GM18520 (cell line): Measurements from ENCODE around the gene KLF12.

ENCODE experiments used
- ATAC-seq: cut with Tn5 transposase; IDR thresholded peaks from one replicate; pipeline ENCODE4 v1.9.1; 2021; ENCODE audit not compliant: unreplicated experiment

Gene KLF12

DNA sequence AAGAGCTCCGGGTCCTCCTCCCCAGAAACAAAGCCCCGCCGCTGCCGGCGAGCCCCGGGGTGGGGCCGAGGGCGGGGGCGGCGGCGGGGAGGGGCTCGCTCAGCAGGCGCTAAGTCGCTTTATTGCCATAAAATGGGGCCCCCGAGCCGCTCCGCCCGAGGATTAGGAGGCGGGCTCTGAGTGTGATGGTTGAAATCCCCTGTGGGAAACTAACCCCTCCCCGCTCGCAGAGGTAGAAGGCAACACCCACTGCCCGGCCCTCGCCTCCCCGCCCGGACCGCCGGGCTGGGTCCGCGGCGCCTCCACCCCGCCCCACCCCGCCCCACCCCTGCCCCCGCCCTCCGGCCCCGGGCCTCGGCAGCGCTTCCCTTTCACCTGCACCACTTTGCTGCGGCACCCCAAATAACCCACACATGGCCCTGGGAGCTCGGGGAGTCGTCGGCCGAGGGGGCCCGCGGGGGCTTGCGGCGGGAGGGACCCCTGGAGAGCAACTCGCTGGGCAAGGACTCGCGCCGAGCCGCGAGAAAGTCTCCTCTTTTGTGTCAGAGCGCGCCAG is at the start of gene KLF12:
Gene KLF12 (minus strand): TSS at position 184 of the 556 bp plus-strand sequence.
- peak; percentile 53 for ATAC-seq

DNA sequence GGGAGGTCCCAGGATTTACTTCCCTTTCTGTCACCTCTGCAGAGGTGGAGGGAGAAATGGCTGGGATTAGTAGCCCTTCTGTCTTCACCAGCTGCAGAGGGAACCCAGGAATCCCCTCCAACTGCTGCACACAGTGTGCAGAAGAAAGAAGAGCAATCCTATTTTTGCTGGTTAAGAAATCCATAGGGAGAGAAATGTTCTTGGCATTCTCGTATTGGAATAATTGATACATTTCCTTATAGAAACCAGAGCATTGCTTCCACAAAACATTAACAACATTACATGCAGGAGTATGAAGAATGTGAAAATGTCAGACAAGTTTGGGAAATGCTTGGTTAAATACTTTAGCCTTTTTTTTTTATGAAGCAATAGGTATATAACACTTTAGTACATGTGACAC is 48.3 kb upstream of the KLF12 start:
- ATAC-seq = no peak

DNA sequence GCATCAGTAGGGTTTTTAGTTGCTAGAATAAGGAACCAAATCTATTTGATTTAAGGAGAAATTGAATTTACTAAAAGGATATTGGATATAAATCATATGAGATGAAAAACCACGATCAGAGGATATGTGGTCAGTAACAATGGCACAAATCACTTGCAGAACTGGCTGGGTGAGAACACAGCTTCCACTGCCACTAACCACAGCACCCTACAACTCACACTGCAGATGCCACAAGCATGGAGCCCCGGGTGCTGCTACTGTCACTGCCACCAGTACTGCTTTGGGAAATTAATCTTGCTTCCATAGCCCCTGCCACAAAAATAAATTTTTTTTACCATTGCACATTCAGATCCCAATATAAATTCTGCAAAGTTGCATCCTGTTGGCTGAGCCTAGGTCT is 40.6 kb upstream of the KLF12 start:
- no peak for ATAC-seq

DNA sequence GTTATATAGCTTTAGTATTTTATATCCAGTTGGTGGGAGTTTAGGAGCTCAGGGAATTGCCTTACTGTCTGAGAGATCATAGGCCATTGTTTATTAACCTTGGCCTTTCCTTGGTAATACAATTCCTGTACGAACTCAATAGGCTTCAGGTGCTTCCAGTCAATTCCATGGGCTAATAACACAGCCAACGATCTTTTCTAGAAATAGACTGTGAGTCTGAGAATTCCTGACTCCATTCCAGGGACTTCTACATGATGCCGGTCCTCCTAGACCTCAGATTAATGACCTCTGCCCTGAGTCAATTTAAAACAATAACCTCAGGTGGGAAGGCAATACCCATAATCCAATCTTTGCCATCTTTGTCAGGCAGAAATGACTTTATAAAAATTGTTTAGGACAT is 39.6 kb upstream of the KLF12 start:
- no peak for ATAC-seq

DNA sequence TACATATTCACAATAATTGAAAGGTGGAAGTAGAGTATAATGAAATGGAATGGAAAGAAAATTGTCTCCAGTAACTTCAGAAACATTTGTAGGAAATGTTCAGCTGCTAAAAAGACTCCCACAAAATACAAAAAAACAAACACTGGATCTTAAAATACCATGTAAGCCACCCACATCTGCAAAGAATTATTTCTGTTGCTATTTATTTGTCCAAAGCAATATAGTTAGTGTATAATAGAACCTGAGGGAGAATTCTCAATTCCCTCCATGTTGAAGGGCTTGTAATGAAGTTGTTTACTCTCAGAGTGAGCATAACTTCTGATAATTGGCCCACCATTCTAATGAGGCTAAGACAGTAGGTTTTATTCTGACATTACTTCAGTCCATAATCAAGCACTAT is 37.4 kb upstream of the KLF12 start:
- ATAC-seq = no peak

DNA sequence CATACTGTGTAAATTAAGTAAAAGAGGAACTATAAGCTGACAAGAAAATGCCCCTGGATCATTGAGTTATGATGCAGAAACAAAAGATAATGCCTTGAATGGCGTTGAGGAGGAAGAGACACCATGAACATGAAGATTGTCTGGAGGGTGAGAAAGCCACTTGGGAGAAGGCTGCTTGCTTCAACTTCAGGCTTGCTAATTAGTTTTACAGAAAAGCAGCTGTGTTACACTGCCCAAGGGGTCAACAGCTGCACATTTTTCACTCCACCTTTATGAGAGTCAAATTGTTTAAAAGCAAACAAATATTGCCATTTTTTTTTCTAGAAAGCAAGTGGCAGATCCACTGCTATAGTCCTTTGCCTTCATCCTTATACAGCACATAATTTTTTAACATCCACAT is 35.5 kb upstream of the KLF12 start:
- no peak for ATAC-seq

DNA sequence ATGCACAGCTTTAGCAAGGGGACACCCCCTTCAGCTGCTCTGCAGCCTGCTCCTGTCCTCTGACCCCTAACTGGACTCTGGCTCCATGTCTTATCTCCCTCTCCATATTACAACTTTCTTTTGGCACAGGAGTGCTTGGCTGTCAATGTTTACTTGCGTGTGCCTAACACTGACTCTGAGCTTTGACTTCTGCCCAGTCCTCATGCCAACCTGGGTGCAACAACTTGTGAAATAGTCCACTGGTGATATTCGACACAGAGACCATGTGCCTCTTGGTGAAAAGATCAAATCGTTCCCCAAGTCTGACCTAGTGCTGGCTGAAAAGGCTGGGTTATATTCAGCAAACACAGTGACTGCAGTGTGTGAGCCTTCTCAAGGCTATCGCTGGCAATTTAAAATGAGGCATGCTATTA is 34.1 kb upstream of the KLF12 start:
- ATAC-seq = no peak

DNA sequence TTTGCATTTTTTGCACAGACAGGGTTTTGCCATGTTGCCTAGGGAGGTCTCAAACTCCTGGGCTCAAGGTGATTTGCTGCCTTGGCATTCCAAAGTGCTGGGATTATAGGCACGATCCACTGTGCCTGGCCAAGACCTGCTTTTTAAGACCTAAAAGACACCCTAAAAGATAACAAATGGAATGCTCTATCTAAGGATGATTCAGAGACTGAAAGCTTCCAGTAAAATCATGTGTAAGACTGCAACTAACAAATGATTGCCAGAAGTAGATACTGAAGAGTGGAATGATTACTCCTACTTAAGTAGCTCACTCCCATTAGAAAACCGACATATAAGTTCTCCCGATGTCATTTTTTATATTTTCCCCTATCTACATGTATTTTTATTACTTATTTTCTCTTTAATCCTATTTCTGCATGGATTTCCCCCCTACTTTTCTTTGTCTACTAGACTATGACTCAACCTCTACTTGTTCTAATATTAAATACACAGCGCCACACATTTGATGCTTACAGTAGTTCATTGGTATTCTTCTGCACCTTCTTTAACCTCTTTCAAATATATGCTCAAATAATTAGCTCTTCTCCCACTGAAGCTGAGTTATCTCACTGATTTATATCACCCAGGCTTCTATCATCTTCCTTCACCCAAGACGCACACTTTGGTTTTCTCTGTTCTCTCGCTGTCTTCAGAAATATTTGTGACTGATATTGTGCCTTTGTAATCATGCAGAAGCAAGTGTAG is 32.2 kb upstream of the KLF12 start:
- ATAC-seq = no peak

DNA sequence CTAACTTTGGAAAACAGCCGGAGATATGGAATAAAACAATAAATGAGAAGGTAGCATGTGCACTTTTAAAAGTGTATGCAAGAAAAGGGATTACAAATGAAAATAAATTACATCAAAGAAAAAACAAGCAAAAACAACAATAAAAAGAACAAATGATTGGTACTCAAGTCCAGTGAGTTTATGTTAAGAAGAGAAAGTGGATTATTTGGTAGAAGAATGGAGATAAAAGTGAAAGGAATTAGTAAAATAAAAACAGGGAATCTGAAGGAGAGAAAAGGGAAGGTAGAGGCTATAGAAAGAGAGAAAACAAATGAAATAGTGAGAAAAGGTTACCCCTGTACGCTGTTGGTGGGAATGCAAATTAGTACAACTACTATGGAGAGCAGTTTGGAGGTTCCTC is 28.6 kb upstream of the KLF12 start:
- no peak for ATAC-seq

DNA sequence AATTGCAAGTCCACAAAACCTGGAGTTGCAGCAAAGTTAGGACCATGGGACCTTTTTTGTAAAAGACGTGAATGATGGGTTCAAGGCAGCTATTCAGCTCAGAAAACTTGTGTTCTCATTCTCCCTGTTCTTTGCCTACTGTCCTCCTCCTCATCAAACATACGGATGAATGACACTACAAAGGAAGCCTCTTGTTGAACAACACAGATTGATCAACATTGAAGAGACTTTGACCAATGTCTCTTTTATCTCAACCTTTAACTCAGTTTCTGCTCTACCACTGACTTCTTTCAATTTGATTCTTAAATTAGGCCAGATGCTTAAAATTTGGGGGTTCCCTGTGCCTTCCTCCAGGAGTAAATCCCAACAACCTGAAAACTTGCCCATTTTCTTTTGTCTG is 27.9 kb upstream of the KLF12 start:
- ATAC-seq = no peak

DNA sequence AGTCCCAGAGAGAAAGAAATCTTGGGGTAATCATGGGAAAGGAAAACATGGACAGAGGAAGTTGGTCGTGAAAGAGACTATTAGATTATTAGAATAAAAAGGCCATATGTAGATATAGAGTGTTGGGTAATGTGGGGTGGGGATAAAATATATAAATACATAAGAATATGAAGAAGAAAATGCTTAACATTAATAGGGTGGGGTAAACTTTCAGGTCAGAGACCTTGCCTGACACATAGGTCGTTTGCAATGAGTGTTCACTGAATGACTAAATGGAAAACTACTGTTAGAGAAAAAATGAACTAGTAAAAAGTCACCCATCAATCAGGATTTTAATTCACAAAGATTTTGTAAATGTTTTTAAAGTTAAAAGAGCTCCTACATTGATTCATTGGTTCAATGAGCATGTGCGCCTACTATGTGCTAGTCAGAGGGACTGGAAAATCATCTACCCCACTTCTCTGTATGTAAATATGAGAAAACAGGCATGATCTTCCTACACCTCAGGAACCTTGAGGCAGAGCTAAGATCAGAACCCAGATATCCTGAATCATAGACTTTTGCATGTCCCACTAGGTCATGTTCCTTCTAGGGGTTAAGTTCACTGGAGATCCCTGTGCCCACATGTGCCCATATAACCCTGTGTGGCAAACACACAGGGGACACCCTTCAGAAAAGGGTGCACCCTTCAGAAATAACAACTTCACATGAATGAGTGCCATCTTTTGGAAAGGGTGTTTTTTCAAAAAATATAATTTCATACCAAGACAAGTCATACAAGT is 24.6 kb upstream of the KLF12 start:
- no peak for ATAC-seq

DNA sequence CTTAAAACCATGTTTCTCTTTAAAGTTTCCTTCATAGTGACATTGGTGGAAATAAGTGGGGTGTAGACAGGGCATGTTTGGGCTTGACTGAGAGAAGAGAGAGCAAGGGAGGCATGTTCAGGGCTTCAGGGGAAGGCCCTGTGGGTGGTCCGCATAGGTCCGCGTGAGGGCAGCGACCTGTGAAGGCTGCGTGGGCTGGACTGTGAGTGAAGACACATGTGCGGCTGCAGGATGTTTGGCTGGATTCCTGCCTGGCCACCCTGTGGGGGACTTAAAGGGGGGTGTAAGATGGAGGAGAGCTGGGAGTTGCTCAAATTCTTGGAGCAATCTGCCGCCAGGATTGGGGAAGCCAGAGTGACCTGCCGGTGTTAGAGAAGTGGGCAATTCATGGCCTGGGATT is 23.8 kb upstream of the KLF12 start:
- ATAC-seq = no peak

DNA sequence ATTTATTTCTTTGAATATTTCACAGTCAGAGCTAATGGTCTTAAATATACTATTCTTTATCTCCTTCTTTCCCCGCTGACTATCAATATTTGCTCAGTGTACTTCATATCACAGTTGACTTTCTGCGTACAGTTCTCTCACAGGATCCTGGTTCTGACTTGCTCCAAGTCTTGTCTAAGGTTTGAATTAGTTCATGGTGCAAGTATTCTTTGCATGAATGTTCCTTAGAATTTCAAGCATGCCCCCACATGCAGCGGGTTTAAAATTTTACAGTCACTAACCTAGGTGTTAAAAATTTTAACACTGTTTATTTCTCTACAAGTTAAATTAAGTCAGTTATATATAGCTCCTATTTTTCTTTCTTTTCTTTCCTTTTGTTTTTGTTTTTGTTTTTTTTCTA is 20.8 kb upstream of the KLF12 start:
- no peak for ATAC-seq

DNA sequence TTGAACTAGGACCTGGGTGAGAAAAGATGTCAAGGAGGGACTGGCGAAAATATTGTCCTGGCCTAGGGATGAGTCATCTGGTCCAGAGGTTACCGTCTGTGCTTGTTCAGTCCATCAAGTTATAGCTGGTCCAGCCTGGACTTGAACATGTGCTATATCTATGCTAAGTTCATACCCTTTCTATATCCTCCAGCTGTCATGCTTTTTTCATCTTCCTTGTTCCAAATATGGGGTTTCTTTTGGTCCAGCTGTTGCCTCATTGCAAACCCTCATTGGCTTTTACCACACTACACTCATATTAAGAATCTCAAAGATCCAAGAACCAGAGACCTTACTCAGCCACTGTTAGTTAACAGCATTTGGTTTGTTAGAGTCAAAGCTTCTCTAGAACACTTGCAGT is 19.1 kb upstream of the KLF12 start:
- ATAC-seq = no peak

DNA sequence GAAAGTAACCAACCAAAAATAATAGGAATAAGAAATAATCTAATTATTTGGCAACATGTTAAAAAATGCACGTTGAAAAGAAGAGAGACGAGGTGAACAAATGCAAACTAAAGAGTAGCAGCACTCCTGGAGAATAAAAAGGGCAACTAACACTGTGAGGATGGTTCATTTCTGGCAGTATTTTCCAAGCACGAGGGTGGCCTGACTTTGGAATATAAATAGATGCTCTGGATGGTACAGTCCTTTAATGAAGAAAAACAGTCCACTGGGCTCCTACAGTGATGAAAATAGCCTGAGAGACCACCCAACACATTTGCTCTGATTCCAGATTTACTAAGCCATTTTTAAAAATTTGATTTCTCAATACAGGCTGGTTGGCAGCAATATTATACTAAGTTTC is 17.7 kb upstream of the KLF12 start:
- no peak for ATAC-seq

DNA sequence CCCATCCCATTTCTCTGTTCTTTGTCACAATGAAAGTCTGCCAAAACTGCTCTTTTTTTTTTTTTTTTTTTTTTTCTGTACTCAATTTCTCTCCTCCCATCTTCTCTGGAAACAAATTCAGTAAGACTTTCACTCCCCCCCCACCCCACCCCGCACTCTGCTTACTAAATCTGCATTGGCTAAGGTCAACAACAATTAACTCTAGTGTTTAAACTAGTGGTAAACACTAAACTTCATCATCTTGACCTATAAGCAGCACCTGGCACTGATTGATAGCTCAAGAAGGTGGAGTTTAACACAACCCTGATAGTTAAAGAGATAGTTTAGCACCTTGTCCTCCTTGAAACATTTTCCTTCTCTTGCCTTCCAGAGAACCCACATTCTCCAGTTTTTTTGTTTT is 14.1 kb upstream of the KLF12 start:
- no peak for ATAC-seq

DNA sequence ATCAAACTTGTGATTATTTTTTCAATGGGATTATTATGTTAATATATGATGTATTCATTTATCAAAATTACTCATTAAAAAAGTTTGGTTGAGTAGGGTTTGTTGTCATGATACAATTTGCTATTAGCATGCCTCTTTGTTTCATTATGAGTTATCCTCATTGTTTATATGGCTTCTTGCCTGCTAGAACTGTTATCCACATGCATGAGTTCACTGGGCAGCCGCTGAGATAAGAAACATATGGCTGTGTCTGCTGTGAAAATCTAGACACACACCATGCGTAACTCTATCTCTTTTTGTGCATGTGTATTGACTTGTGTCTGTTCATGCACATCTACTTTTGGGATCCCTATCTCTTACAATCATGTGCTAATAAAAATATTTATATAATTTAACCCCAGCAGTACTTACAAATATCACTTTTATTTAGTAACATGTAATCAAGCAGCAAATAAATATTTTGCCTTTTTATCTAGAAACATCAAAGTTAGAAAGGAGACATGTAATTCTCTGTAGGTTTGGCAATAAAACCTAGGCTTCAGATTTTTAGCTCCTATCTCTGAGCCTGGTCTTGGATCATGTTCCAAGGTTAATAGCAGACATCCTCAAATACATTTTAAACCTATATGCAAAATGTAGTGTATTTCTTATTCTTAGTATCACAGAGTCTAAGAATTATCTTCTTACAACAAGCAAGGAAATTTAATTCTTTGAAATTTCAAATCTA is 11.2 kb upstream of the KLF12 start:
- ATAC-seq = no peak

DNA sequence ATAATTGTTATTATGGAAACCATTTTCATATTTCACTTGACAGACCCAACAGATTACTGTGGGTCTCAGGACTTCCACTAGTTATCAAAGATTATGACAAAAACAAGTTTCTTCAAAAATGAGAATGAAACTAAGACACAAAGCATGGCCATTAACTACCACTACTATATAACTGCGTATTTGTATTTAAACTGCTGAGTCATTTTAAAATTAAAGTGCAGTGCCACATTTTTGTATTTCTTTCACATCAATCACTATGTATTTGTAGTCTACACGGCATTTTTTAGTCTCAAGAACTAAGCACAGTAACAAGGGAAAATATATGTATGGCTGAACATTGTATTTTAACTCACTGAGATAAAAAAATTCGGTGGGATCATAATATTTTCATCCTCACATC is 10.1 kb upstream of the KLF12 start:
- ATAC-seq = no peak

DNA sequence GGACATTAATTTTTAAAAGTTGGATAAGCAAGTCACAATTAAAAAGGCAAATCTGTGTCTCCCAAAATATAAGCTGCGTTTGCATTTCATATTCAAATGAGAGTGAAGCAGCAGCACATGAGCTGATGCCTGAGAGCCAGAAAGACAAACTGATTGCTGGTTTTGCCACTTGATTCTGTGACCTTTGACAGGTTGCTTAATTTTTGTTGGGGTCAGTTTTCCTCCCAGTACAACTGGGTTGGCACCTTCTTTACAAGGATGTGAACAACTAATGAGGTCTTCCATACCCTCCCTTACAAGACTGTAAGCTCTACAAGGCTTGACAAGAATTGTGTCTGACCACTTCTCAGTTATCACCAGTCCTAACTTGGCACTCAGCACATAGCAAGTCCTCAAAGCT is 8.1 kb upstream of the KLF12 start:
- ATAC-seq = no peak

DNA sequence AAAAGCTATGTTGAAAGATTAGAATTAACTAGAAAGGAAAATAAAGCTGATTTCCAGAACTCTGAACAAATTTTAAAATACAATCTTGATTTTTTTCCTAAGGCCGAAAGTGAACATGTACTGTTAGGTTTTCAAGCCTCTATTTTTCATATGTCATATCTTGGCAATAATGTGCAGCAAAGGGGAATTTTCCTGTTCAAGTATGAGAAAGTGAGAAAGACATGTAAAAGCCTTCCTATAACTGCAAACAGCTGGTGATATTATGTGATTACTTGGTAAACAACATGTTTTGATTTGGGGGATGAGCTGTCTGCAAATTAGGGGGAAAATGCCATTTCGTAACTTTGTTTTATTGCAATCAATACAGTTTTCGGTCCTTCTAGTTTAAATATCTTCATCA is 4.0 kb upstream of the KLF12 start:
- ATAC-seq = no peak

DNA sequence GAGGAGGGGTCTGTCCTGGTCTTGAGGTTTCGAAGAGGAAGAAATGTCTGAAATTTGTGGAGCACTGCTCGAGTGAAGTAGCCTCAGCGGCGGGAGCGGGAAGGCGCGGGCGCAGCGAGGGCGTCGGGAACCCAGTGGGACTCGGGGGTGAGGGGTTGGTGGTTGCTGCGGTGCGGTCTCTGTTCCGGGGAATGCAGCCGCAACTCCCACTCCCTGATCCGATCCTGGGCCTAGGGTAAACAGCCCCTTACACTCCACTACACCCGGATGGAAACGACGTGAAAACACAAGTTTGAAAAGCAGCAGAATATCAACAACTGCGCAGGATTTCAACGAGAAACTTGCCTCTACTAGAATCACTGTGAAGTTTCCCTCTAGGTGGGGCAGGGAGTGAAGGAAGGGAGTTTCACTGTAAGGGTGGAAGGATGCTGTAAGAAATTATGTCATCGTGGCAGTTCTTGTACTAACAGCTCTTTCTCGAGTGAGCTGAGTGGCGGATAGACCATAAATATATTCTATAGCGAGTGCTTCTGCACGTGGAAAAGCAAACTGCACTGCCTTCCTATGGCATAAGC is 2.0 kb upstream of the KLF12 start:
- ATAC-seq = no peak
